OCI-LY7 (cell line): Measurements from ENCODE around the gene TSHZ2. TPM values are rescaled to one million over a fixed set of nuclear protein-coding genes. Genes with fewer than 3 reads are reported as not detected.

Experiments
- BruUV-seq: library from RNA; stranded (reverse); fragments of 400-500 nt; replicated peaks from 2 replicates; lab custom pipeline; 2021; lab: Mats Ljungman, UMichigan
- CTCF ChIA-PET: fragments of 300-600 bp; sonication (Branson Sonifier 250); formaldehyde crosslinking; loops from one replicate; lab custom pipeline; 2022; ENCODE audit warnings: antibody characterized with exemption; ENCODE audit not compliant: unreplicated experiment; lab: Charles Lee
- POLR2A ChIA-PET: fragments of 300-600 bp; sonication (Branson Sonifier 250); formaldehyde crosslinking; loops from one replicate; lab custom pipeline; 2022; ENCODE audit warnings: antibody characterized with exemption; lab: Charles Lee
- DNase-seq: peaks from one replicate; pipeline ENCODE4 v3.0.0-alpha.2; 2015; ENCODE audit warnings: low spot score
- H2AFZ ChIP-seq: fragments of 200-600 bp; sonication (generic), shearing (Covaris generic); 2 replicates; pipeline ENCODE4 v1.6.1; 2014; ENCODE audit warnings: mild to moderate bottlenecking, antibody characterized with exemption, low read length, moderate library complexity
- H3K27ac ChIP-seq: fragments of 200-600 bp; sonication (generic); 2 replicates; pipeline ENCODE4 v1.5.1; 2014; ENCODE audit warnings: mixed run types, low read depth, mild to moderate bottlenecking, moderate library complexity, low read length, inconsistent platforms; ENCODE audit not compliant: poor library complexity, severe bottlenecking
- H3K36me3 ChIP-seq: fragments of 200-600 bp; sonication (generic); 2 replicates; pipeline ENCODE4 v1.6.1; 2014; ENCODE audit warnings: mild to moderate bottlenecking, antibody characterized with exemption, low read length, moderate library complexity, mixed read lengths; ENCODE audit not compliant: insufficient read depth
- H3K4me1 ChIP-seq: fragments of 200-600 bp; sonication (generic); 2 replicates; pipeline ENCODE4 v1.5.1; 2014; ENCODE audit warnings: mild to moderate bottlenecking, low read length; ENCODE audit not compliant: insufficient read depth, poor library complexity, severe bottlenecking
- H3K4me2 ChIP-seq: fragments of 200-600 bp; sonication (generic); 2 replicates; pipeline ENCODE4 v1.6.1; 2014; ENCODE audit warnings: mild to moderate bottlenecking, low read length
- H3K4me3 ChIP-seq: fragments of 200-600 bp; sonication (generic); 2 replicates; pipeline ENCODE4 v1.5.1; 2014; ENCODE audit warnings: mild to moderate bottlenecking, low read depth, low read length; ENCODE audit not compliant: poor library complexity, severe bottlenecking
- H3K79me2 ChIP-seq: fragments of 200-600 bp; sonication (generic); 2 replicates; pipeline ENCODE4 v1.6.1; 2016; ENCODE audit warnings: low read depth, mild to moderate bottlenecking, low read length, moderate library complexity, mixed read lengths; ENCODE audit not compliant: insufficient read depth
- H3K9me2 ChIP-seq: fragments of 200-600 bp; sonication (generic); 2 replicates; pipeline ENCODE4 v1.6.1; 2016; ENCODE audit warnings: mild to moderate bottlenecking, low read length, mixed read lengths; ENCODE audit not compliant: insufficient read depth
- H3K9me3 ChIP-seq: fragments of 200-600 bp; sonication (generic); 2 replicates; pipeline ENCODE4 v1.6.1; 2014; ENCODE audit warnings: mild to moderate bottlenecking, mixed run types, low read length, mixed read lengths
- H4K20me1 ChIP-seq: fragments of 200-600 bp; sonication (generic); 2 replicates; pipeline ENCODE4 v1.6.1; 2014; ENCODE audit warnings: mild to moderate bottlenecking, antibody characterized with exemption, low read length, moderate library complexity, mixed read lengths; ENCODE audit not compliant: insufficient read depth
- EZH2phosphoT487 ChIP-seq: fragments of 200-600 bp; sonication (generic); IDR thresholded peaks from 2 replicates; pipeline ENCODE4 v1.6.1; 2018; ENCODE audit warnings: low read depth, borderline replicate concordance, mild to moderate bottlenecking, mixed run types, antibody characterized with exemption, low read length, moderate library complexity, mixed read lengths
- intact Hi-C: fragments of 100-400 bp; cut with micrococcal nuclease; formaldehyde crosslinking; loops from one replicate; pipeline ENCODE4 v1.10.0; 2022; ENCODE audit not compliant: unreplicated experiment
- total RNA-seq, 2 experiments: library from RNA; depleted of rRNA in 1 of 2; stranded (reverse); fragments of >200 nt in 1 of 2; shearing (Covaris generic) in 1 of 2; gene quantifications; 2 replicates each; pipeline ENCODE4 v1.2.3, GENCODE V29; 2014 to 2022
- TF ChIP-seq, protein P1 (sequence below): fragments of 200-600 bp; sonication (generic); conservative IDR thresholded peaks from 2 replicates; pipeline ENCODE4 v1.5.1; 2014; ENCODE audit warnings: mild to moderate bottlenecking, antibody characterized with exemption, low read length, moderate library complexity, mixed read lengths

Gene TSHZ2
- total RNA-seq, 2 experiments from 2014 or later, result not detected

GRCh38 chr20:52953020-52953419 is 19.1 kb upstream of the TSHZ2 start:
- CTCF ChIA-PET, result no interaction called here
- no peaks in the 10 kb centered on the region for H4K20me1 ChIP-seq
- intact Hi-C loops, result no loop called here
- TF ChIP-seq, protein P1, sequence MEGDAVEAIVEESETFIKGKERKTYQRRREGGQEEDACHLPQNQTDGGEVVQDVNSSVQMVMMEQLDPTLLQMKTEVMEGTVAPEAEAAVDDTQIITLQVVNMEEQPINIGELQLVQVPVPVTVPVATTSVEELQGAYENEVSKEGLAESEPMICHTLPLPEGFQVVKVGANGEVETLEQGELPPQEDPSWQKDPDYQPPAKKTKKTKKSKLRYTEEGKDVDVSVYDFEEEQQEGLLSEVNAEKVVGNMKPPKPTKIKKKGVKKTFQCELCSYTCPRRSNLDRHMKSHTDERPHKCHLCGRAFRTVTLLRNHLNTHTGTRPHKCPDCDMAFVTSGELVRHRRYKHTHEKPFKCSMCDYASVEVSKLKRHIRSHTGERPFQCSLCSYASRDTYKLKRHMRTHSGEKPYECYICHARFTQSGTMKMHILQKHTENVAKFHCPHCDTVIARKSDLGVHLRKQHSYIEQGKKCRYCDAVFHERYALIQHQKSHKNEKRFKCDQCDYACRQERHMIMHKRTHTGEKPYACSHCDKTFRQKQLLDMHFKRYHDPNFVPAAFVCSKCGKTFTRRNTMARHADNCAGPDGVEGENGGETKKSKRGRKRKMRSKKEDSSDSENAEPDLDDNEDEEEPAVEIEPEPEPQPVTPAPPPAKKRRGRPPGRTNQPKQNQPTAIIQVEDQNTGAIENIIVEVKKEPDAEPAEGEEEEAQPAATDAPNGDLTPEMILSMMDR, result no peak
- TF ChIP-seq EZH2phosphoT487, result no peak
- no TSS peak for BruUV-seq
- H3K27ac ChIP-seq, result no peak overlapping the region
- no peaks in the 10 kb centered on the region for H3K36me3 ChIP-seq
- H3K4me2 ChIP-seq, result no peak overlapping the region
- H3K79me2 ChIP-seq, result no peaks in the 10 kb centered on the region
- POLR2A ChIA-PET, result interaction anchor here (0.6 to 2.3 kb wide), 3 partner anchors 9 to 789 kb away, joined by 3 to 8 read pairs (median 6); no protein-coding TSS in a partner anchor
- no peak overlapping the region for H2AFZ ChIP-seq
- DNase-seq, result no peak
- no peaks in the 10 kb centered on the region for H3K9me2 ChIP-seq
- no peaks in the 10 kb centered on the region for H3K4me1 ChIP-seq
- H3K4me3 ChIP-seq, result no peak overlapping the region
- H3K9me3 ChIP-seq, result no peaks in the 10 kb centered on the region

DNA sequence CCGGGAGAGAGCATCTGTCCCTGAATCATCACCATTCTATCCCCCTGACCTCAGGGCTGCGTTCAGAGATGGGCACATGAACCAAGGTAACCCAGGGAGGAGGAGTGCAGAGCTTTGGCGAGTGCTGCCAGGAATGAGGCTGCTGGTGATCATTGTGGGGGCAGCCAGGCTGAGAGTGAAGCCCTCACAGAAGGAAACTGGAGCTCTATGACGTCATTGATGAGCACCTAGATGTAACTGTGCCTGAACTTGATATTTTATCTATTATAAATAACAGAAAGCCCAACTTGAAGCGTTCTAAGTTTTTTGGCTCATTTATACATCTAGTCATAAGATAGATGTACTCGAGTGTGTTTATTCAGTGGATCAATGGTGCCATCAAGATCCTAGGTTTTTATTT is 17.3 kb upstream of the TSHZ2 start:
- Histone ChIP-seq H3K9me3 (no peaks in the 10 kb centered on the region), H3K4me1 (peaks cover 10% of the 10 kb centered on the region), H3K9me2 (no peaks in the 10 kb centered on the region), H3K27ac (no peak overlapping the region), H2AFZ (no peak overlapping the region), H4K20me1 (no peaks in the 10 kb centered on the region), H3K4me3 (no peak overlapping the region), H3K36me3 (no peaks in the 10 kb centered on the region), H3K4me2 (no peak overlapping the region), H3K79me2 (no peaks in the 10 kb centered on the region)
- TF ChIP-seq EZH2phosphoT487, result no peak
- TF ChIP-seq, protein P1, result no peak
- BruUV-seq, result no TSS peak
- ChIA-PET POLR2A (interaction anchor here (0.6 kb wide), 1 partner anchor 759 kb away, joined by 3 read pairs; no protein-coding TSS in a partner anchor), CTCF (no interaction called here)
- no peak for DNase-seq
- intact Hi-C loops, result no loop called here

GRCh38 chr20:52958211-52958610 is 13.9 kb upstream of the TSHZ2 start:
- POLR2A ChIA-PET, result interaction anchor here (1.1 to 1.4 kb wide), 2 partner anchors 11 to 43 kb away, joined by 4 to 5 read pairs; no protein-coding TSS in a partner anchor
- Histone ChIP-seq H4K20me1 (no peaks in the 10 kb centered on the region), H3K4me3 (no peak overlapping the region), H3K9me2 (no peaks in the 10 kb centered on the region), H3K4me1 (peaks cover 24% of the 10 kb centered on the region), H3K36me3 (no peaks in the 10 kb centered on the region), H3K27ac (no peak overlapping the region), H3K79me2 (no peaks in the 10 kb centered on the region), H3K4me2 (no peak overlapping the region), H2AFZ (no peak overlapping the region; the same call in 1 of the 2 replicates), H3K9me3 (no peaks in the 10 kb centered on the region)
- no TSS peak for BruUV-seq
- CTCF ChIA-PET, result no interaction called here
- no peak for DNase-seq
- TF ChIP-seq, protein P1, result no peak
- TF ChIP-seq EZH2phosphoT487, result no peak
- intact Hi-C loops, result no loop called here
